Measurements from ENCODE around the gene KAT2B.

GRCh38 chr3:20076296-20076997 lies 36.2 kb downstream of the KAT2B start:
- no peak for TF ChIP-seq POLR2AphosphoS5 (IDR thresholded peaks at IDR 0.05; ENCODE audit: borderline replicate concordance, low read depth, low read length)
- no peak for TF ChIP-seq EZH2 (IDR thresholded peaks at IDR 0.05)

All from SK-N-MC (cell line).